Right kidney (tissue), 1 donor: Measurements from ENCODE around the gene CDK16.

Experiments
- DNase-seq: peaks from one replicate; pipeline ENCODE4 v3.0.0-alpha.2; 2016

The CDK16 gene

DNA sequence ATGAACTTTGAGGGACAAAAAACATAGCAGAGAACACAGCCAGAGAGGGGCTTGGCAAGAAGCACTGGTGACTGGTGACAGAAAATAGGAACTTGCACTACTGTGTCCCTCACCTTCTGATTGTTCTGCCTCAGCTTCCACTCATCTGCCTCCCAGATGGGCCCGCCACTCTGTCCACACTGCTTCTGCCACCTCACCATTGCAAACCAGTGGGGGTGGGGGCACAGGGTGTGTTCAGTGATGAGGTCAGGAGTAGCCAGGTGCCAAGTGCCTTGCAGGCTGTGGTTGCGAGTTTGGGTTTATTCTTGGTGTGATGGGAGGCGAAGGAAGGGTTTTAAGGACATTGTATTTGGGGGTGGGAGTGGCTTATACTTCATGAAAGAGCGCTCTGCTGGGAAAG is 34.0 kb upstream of the CDK16 start:
- DNase-seq, result no peak

- no peak for DNase-seq
These were observed 33.2 kb upstream of the CDK16 start for GRCh38 chrX:47185241-47185640.

GRCh38 chrX:47186096-47186740 is 32.3 kb upstream of the CDK16 start:
- DNase-seq, result no peak

DNA sequence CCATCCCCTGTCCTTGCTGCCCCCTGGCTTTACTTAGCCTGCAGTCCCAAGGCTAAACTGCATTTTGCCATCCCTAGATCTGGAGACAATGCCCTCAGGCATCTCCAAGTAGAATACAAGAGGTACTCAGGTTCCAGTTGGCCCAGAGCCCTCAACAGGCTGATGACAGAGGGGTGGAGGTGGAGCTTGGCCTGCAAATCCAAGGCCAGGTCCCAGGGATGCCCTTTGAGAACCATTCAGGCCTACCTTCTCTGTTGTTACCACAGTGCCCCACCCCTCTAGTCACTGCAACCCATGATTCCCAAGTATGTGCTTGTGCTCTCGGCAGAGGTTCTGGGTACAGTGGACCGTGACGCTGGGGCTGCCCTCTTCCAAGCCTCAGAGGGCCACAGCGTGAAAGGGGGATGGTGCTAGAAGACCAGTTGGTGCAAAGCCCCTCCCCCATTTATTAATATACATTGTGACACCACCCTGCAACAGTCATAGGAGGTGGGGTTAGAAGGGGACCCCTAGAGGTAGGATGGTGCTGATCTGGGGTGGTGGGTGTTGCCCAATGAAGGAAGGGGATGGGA is 31.3 kb upstream of the CDK16 start:
- DNase-seq, result no peak

GRCh38 chrX:47189906-47190305 is 28.6 kb upstream of the CDK16 start:
- DNase-seq, result no peak

- DNase-seq, result peak; percentile 58
These were observed 27.8 kb upstream of the CDK16 start for GRCh38 chrX:47190445-47191269.

DNA sequence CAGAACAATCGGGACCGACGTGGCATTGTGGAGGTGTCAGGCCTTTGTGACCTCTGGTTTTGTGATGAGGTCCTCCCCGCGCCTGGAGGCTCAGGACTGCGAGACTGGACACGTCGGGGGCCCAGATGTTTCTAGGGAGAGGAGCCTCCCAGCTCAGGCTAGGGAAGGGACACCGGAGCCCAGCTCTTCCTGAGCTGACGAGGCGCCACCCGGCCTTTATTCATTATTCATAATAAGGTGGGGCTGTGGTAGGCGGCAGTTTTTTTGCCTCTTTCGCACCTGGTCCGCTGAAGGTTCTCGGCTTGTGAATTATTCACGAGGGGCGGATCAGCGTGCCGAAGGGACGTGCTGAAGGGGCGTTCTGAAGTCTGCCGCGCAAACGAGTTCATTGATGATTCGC is 27.1 kb upstream of the CDK16 start:
- DNase-seq, result peak; percentile 43

DNA sequence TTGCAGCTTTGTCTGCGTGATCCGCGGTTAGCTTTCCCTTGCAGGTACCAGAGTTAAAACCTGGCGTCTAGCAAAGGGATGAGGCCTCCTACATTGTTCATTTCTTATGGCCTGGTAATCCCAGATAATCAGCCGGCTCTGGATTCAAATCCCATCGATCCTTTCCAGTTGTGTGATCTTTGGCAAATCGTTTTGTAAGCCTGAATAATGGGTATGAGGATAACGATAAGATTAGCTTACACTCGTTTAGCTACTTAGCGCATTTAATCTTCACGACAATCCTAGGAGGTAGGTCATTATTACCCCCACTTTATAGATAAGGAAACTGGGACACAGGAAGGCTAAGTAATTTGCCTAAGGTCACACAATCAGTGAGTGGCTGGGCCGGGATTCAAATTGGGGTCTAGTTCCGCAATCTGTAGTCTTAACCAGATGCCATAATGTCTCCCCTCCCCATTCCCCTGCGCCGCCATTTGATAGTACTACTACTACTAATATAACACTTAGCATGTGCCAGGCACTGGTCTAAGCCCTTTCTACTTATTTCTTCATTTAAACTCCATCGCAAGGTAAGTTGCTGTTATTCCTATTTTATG is 26.6 kb upstream of the CDK16 start:
- no peak for DNase-seq

DNA sequence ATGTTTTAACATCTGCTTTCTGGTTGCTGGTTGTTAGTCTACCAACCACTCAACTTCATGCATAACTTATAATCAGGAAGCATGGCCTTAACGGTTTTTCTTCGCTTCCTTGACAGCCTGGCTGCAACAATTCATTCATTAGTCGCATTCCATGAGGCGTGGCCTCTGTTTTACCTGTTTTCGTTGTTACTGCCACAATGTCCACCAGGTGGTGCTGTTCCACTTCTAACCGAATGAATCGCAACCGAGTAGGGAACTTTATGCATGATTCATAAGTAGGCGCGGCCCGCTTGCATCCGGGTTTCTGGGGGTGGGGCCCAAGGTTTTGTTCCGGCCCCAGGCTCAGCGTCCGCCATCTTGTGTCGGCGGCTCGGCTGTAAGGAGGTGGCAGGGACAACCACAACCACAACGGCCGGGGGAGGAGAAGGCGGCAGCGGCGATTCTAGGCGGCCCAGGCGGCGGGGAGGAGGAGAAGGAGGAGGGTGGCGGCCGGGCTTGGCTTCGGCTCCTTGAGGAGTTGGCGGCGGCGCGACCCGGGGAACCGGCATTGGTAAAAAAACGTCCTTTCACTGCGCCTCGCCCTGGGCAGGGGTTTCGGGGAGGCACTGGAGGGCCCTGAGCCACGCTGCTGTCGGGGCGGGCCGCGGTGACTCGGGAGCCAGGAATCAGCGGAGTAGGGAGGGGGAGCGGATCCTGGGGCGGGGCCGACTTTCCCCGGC is 24.8 kb upstream of the CDK16 start, which contains the start of gene UBA1:
Gene UBA1, plus strand, starts transcription at position 355 of the 719 bp plus-strand sequence. CDS start 4,974 bp downstream, outside the sequence.
- DNase-seq, result peak; percentile 67

- DNase-seq, result no peak
These were observed 24.2 kb upstream of the CDK16 start for GRCh38 chrX:47194194-47194787.

- no peak for DNase-seq
These were observed 22.4 kb upstream of the CDK16 start for GRCh38 chrX:47196098-47196497.

- no peak for DNase-seq
These were observed 21.0 kb upstream of the CDK16 start for GRCh38 chrX:47197526-47197925.

DNA sequence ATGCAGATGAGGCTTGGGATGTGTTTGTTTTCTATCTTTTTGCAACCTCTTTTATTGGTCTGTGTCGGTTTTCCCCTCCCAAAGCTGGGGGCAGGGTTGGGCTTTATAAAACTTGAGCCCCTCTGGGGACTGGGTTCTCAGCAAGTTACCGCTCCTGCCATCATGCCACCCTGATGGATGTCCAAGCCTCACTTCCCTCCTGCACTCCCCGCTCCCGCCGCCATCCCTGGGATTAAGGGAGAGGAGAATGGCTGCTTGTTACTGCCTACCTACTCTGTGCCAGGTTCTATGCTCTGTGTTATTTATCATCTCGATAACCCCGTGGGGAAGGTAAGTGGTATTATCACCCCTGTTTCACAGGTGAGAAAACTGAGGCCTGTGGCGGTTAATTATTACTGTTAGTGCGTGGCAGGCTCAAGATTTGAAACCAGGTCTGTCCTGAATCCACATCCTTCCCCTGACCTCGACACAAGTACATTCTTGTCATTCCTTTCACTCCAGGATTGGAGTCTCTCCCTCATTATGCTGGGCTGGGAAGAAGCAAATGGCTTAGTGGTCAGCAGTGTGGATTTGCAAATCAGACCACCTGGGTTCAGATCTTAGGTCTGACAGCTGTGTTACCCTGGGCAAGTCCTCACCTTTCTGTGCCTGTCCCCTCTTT is 20.3 kb upstream of the CDK16 start:
- DNase-seq, result no peak

DNA sequence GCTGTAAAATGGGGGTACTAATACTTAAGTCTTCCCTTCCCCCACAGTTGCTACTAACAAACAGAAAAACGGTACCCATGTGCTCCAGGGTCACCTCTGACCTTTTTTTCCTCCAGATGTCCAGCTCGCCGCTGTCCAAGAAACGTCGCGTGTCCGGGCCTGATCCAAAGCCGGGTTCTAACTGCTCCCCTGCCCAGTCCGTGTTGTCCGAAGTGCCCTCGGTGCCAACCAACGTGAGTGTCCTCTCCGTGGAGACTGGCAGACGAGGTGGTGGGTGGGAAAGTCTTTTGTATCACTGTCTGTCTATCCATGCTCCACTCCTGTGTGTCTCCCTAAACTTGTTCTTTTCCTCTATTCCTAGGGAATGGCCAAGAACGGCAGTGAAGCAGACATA is 19.8 kb upstream of the CDK16 start:
- DNase-seq, result no peak

DNA sequence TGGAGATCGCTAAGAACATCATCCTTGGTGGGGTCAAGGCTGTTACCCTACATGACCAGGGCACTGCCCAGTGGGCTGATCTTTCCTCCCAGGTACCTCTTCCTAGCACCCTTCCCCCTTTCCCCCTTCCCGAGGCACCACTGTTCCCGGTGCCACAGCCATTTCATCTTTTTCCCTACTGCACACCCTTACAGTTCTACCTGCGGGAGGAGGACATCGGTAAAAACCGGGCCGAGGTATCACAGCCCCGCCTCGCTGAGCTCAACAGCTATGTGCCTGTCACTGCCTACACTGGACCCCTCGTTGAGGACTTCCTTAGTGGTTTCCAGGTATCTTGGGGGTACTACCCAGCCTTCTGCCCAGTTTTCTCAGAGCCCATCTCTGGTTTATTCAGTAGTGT is 19.2 kb upstream of the CDK16 start:
- no peak for DNase-seq

DNA sequence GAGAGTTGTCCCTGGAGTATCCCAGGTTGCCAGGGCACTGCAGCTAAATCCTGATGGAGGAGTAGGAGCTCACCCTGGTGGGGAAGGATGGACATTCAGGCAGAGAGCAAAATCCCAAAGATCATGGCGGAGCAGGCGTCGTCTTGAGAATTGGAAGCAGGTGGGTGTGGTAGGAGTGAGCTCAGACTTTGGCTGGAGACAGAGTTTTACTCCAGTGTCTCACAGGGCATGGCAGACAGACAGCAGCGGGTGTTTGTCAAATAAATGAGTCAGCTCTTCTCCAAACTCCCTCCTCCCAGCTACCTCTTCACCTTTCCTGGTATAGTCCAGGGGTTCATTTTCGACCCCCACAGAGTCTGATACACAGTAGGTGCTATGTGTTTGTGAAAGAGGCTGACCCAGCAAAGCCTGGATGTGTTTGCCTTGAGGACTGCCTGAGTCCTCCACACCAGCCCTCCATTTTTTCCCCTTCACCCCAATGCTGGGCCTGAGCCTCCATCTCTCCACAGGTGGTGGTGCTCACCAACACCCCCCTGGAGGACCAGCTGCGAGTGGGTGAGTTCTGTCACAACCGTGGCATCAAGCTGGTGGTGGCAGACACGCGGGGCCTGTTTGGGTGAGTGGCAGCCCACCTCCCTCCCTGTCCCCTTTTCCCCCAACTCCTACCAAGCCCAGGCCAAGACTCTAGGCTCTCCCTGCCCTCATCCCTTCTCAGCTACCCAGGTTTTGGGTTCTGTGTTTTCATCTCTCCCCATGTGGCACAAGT is 17.9 kb upstream of the CDK16 start:
- no peak for DNase-seq

GRCh38 chrX:47201345-47201944 is 17.0 kb upstream of the CDK16 start:
- DNase-seq, result no peak

DNA sequence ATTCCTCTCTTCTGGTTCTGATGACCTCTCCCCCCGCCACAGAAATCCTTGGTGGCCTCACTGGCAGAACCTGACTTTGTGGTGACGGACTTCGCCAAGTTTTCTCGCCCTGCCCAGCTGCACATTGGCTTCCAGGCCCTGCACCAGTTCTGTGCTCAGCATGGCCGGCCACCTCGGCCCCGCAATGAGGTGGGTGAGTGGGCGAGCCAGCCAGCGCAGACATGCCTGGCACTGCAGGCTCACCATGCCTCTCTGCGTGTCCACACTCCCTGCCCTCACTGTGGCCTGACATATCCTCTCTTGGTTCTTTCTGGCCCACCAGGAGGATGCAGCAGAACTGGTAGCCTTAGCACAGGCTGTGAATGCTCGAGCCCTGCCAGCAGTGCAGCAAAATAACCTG is 16.2 kb upstream of the CDK16 start:
- DNase-seq, result no peak

- no peak for DNase-seq
These were observed 15.6 kb upstream of the CDK16 start for GRCh38 chrX:47202877-47203276.

GRCh38 chrX:47204970-47205369 is 13.5 kb upstream of the CDK16 start:
- no peak for DNase-seq
